Germinal center (tissue), 1 donor: Measurements from ENCODE around the gene ABHD16A.
"Not testable (repeated sequence)": the region's sequence is repeated elsewhere in the genome, so short reads cannot be mapped to it uniquely, and the experiment has no call there.

Experiments used
- DNase-seq: peaks from one replicate; pipeline ENCODE4 v3.0.0; 2012; ENCODE audit warnings: mixed read lengths, low spot score

ABHD16A gene

DNA sequence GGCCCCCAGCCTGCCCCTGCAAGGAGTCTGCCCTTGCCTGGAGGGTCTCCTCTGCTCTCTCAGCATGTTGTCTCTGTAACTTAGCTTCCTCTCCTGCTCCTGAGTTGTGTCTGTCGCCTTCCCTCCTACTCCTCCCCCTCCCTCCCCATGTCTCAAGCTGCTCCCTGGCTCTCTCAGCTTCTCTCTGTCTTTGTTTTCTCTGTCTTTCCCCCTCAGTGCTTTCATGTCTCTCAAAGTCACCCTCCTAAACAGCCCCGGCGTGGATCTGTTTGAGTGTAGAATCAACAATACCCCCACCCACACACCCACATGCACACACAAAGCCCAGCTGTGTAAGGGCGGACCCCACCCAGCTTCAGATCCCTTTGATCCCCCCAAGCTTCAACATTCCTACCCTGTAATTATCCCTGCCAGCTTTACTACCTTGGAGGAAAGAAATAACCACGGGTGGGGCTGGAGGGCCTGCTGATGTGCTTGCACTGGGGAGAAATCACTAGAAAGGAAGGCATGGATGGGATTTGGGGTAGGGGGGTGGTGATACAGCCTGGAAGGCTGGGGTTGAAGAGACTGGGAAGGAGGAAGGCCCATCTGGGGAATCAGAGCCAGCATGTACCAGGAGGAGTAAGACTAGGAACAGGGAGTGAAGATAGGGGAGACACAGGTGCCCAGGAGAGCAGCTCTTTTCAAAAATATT lies 11.0 kb upstream of the ABHD16A start:
- DNase-seq: no peak

DNA sequence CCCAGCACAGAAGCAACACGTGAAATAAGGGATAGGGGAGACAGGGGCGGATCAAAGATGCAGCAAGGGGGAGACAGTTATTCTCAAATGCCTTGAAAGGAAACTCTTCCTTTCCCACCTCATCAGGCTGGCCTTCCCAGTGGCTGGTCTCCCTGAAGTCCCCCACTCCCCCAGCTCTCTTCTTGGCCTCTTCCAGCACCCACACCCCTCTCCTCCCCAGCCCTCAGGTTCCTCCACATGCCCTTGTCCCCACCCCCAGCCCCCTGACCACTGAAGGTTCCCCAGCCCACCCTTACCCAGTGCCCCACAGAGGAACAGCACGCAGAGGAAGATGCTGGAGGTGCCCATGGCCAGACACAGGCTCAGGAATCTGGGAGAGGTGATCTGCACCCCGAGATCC lies 10.3 kb upstream of the ABHD16A start:
- DNase-seq: no peak

DNA sequence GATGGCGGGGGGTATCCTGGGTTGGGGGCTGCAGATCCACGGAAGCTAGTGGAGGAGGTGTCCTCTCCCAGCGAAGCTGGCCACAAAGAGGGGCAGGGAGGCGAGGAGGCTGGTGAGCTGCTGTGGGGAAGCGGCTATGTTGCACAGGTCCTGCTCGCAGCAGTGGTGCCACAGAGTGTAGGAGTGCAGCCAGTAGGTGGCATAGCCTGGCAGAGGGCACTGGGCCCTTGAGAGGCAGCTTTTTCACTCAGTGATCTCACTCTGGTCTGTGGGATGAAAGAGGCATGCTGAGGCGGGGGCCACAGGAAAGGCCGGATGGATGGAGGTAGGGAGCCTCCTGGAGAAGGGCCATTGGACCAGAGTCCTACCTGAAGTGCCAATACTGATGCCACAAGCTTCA lies 9.2 kb upstream of the ABHD16A start:
- no peak for DNase-seq

DNA sequence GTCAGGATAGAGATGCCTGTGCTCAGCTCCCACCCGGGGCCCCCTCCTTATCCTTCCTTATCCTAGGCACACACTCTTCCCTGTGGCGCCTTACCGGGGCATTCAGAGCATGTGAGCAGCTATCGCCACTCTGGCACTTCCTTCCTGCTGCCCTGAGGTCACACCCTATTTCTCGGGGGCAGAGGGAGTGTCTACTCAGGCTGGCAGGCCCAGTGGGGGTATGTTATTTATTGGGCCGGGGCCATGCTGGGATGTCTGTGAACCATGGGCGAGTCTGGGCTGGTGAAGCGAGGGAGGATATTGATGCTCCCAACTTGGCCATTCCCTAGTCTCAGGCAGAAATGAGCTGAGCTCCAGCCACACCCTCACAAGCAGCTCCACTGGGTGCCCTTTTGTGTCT lies 8.1 kb upstream of the ABHD16A start:
- no peak for DNase-seq

DNA sequence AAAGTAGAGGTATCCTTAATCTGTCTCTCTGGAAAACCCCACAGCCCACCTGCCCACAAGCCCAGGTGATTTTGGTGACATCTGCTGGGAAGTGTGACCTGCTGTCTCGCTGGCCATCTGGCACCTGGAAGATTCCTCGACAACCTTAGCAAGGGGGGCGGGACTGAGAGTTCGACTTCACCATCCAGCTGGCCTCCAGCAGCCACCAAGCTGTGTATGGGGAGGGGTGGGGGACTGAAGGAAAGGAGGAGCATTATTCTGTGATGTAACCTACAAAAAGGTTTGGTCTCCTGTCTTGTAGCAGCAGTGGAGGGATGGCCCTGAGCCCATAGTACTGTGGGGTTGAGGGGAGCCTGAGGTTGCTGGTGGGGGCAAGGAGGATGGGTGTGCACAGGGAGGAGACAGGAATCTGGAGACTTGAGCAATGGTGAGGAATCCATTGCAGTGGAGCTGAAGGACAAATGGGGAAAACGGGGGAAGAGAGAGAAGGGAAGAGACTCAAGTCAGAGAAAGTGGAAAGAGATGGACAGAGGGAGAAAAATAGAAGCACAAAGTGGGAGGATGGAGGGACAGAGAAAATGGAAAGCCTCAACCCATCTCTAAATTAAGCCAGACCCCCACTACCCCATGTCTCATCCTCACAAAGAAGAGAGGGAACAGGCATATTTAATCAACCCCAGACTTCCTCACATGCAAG lies 7.5 kb upstream of the ABHD16A start:
- DNase-seq: no peak

DNA sequence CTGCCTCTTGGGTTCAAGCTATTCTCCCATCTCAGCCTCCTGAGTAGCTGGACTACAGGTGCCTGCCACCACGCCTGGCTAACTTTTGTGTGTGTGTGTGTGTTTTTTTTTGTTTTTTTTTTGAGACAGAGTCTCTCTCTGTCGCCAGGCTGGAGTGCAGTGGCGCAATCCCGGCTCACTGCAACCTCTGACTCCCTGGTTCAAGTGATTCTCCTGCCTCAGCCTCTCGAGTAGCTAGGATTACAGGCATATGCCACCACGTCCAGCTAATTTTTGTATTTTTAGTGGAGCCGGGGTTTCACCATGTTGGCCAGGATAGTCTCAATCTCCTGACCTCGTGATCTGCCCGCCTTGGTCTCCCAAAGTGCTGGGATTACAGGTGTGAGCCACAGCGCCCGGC lies 6.0 kb upstream of the ABHD16A start:
- DNase-seq: not testable (repeated sequence)

DNA sequence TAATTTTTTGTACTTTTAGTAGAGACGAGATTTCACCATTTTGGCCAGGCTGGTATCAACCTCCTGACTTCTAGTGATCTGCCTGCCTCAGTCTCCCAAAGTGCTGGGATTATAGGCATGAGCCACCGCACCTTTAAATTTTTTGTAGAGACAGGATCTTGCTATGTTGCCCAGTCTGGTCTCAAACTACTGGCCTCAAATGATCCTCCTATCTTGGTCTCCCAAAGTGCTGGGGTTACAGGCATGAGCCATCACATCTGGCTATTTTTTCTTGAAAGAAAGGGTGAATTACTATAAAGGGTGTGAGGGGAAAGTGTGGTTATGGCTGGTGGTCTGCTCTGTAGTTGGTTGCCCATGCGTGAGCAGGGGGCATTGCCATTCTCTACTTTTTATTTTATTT lies 5.1 kb upstream of the ABHD16A start:
- DNase-seq: no peak

DNA sequence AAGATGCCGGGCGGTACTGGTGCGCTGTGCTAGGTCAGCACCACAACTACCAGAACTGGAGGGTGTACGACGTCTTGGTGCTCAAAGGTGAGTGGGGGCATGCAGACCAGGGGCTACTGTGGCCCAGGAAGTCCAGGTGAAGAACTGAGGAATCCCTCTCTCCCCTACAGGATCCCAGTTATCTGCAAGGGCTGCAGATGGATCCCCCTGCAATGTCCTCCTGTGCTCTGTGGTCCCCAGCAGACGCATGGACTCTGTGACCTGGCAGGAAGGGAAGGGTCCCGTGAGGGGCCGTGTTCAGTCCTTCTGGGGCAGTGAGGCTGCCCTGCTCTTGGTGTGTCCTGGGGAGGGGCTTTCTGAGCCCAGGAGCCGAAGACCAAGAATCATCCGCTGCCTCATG lies 4.6 kb upstream of the ABHD16A start:
- DNase-seq: no peak

DNA sequence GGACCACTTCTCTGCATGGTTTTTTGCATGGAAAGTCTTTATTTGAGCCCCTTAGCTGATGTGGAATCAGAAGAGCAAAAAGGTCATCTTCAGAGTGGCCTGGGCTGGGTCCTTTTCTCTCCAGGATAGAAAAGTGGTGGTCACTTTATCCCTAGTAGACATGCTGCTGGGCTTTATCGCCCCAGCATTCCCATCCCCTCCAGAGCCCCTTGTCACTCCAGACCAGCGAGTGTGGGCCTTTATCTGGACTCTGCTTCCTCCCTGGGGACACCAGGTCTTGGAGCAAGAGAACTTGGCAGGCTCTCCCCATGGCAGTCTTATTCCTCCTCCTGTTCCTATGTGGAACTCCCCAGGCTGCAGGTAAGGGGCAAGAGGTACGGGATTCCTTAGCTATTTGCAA lies 3.5 kb upstream of the ABHD16A start, which contains the start of gene LY6G6F:
Gene LY6G6F (plus strand): TSS at position 268 of the 400 bp plus-strand sequence. CDS start 41 bp downstream, at position 309.
- no peak for DNase-seq

DNA sequence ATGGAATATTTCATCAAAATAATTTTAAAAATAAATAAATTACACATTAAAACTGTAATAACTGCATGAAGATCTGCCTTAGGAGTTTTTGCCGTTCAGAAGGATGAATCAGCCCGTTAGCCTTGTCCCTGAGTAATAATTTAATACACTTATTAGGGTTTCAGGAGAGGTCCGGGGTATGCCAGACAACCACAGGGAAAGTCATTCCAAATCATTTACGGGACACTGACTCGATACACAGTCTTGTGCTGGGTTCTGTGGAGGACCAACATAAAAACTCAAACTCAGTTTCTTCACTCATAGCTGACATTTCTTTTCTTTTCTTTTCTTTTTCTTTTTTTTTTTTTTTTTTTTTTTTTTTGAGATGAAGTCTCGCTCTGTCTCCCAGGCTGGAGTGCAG lies 2.8 kb upstream of the ABHD16A start:
- no peak for DNase-seq

DNA sequence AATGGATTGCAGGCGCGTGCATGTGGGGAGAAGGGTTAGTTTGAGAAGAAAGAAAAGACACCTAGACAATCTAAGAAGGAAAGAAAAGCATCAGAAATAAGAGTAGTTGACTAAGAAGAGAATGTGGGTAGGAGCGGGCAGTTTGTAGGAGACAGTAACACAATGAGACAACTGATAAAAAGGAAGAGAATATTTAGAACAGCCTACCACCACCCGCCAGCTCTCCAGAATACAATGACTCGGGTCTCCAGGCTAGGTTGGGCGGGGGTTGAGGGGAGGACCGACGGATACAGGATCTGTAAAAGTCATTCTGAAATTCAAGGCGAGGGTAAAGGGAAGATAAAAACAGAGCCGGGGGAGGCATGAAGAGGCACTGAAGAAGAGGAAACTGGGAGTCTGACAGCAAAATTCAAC lies 712 bp downstream of the ABHD16A start:
- DNase-seq: peak; percentile 33

DNA sequence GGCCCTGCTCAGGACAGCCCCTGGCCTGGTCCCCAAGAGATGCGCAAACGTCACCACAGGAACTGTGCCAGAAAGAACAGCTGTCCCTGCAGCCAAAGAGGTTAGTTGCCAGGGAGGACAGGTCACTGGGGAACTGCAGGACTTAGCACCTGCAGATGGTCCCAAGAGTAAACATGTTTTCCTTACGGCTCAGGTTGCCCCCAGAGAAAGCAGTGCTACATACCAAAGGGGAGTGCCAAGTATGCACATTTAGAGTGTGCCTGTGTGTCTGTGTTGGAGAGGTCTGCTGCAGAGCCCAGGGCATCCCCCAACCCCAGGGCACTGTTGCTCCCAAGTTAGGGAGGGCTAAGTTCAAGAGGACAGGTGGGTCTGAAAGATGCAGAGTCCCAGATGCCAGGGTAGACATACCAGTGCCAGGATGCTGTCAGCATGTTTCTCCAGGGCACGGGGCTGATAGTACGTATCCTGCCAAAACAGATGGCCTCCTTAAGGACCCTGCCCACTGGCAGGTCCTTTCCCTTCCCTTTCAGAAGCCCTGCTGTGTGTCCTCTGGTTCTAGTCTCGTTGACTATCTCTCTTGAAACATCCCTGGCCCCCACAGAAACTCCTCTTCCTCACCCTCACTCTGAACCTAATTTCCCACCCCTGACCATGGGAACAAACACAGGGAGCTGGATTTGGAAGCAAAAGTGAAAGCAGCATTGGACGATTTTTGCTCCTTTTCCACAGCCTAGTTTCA lies 1.3 kb downstream of the ABHD16A start:
- DNase-seq: no peak

DNA sequence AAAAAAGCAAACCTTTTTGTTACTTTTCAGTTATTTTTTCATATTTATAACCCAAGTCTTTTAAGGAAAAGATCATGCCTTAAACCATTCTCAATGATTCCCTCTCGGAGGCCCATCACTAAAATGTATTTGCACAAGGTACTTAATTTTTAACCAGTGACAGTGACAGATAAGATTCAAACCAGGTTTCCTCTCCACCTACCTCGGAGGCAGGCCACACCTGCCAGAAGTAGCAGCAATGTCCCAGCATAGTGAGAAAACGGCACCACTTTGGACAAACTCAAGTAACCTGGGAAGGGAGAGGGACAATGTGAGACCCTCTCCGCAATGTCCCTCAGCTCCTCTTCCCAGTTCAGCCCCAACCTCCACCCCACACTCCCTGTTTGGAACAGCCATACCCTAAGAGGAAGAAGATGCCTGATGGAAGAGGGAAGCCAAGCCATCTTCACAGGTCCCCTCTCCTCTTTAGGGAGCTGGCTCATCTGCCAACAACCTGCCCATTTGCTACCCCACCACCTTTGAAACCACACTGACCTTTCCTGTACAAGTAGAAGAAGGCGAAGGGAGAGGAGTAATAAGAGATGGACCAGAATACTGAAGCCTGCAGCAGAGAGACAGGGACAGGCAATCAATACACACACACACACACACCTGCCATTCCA lies 2.3 kb downstream of the ABHD16A start:
- no peak for DNase-seq

DNA sequence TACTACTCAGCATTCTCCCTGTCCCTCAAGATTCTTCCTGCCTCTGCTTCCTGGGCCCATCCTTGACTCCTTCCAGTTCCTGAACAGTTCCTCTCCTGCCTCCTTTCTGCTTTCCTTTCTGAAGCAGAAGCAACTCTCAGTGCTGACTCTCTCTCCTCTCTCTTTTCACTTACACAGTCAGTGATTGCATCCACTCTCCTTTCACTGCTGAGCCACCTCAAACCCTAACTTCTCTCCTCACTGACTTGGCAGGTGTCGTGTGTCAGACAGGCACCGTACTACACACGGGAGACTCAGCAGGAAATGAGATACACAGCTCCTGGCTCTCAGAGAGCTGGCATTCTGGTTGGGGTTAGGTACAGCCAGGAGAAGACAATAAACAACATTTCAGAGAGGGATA lies 5.6 kb downstream of the ABHD16A start:
- DNase-seq: no peak

DNA sequence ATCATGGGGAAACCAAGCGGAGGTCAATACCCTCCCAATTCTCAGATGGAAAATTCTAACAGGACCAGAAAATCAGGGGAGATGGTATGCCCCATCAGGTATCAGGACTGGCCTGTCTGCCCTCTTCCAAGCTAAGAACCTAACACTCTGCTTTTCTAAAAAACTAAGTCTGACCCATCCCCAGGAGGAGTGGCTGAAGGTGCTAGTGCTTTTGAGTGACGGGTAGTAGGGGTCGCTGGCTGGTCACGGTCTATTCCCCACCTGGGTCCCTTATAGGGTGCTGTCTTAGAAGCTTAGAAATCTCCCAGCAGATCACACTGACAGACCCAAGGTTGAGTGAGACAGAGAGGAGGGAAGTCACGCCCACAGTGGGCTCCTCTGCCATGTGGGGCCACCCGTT lies 9.6 kb downstream of the ABHD16A start:
- DNase-seq: no peak

DNA sequence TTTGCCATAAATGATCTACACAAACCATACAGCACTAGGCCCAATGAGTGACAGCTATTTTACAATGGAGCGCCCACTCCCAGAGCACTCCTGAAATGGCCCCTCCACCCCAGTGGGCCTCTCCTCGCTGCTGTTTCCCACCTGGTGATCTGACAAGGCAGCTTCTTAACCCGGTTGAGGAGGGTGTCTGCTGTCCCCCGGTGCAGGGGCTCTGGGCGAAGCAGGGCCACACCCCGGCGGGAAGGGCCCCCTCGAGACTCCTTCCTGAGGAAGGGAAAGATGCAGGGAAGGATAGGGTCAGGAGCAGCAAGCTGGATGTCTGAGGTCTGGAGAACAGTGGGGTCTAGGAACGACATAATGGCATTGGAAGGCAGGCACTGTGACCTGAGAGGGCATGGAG lies 10.2 kb downstream of the ABHD16A start:
- no peak for DNase-seq

DNA sequence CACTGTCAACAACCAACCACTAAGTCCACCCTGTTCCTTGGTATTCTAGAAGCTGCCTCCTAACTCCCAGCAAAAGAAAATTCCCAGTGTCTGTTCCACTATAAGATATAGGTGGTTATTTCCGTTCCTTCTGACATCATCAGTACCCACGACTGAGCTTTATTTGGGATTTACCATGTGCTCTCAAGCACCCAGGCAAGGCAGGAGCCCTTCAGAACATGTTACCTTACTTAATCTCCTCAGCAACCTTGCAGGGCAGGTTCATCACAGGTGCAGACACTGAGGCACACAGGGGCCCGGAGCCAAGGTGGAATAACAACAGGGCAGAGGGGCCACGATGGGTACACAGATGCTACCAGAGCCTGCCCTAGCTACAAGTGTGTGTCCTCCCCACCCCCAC lies 10.8 kb downstream of the ABHD16A start:
- no peak for DNase-seq

DNA sequence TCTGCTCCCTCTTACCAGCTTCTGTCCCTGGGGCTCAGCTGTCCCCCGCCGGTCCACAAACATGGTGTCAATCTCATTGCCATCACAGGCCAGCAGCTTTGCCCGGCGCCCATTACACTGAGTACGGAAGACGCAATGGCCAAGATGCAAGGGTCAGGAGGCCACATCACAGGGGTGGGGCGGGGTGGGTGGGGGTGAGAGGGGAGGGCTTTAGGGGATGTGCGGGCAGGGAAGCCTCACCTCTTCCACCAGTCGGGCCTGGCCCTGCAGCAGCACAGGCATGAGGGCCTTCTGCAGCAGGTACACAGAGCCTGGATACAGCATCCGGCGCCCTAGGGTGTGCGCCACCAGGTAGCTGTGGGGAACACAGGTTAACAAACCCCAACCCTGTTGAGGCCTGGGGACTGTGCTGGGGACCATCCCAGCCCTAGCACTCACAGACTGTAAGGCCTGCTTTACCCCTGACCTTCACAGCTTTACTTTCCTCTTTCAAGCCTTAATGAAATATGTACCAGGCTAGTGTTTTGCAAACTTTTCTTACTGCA lies 11.5 kb downstream of the ABHD16A start:
- DNase-seq: no peak

DNA sequence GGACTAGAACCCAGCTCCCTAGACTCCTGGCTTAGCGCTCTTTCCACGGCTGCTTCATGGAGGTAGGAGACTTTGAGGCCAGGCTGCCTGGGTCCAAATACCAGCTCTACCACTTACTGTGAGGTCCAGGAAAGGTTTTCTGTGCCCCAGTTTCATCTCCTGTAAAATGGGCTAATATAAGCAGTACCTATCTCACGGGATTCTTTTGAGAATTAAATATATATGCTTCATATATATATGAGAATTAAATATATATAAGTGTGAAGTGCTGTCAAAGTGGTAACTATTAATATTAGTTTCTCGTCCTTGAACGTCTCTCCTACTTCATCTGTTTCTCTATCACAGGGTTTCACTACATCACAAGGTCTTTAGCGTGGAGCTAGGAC lies 12.1 kb downstream of the ABHD16A start:
- DNase-seq: no peak

DNA sequence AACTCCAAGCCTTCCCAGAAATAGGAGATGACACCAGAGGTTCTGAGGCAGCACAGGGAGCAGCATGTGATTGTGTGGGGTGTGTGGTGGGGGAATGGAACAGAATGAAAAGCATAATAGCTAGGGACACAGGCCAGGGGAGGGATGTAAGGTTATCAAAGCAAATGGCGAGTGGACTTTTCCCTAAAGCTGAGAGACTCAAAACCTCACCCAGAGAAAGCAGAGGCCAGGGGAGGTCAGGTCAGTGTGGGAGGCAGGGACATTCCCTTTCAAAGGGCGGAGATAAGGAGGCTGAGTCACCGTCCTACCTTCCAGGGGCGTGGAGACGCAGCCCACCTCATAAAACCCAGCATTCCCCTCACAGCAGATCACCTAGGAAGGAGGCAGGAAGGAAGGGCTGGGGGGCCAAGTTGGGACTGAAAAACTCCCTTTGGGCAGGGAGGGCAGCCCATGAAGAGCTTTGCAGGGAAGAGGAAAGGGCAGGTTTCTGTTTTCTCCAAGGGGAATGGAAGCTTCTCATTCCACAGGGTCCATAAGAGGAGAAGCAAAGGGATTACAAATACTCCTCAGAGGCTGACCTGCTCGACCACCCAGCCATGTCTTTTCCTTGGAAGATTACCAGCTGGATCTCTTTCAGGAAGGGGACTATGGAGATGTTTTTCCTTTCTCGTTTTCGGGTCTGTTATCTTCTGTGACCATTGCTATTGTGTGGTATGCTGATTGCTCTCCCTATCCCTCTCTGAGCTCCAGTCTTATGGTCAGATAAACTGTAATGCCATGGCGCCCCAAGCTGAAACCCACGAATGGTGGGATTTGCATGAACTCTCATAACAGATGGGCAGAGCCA lies 12.7 kb downstream of the ABHD16A start:
- DNase-seq: no peak
